ENCODE data around the gene POLR2L. TPM values are rescaled to one million over a fixed set of nuclear protein-coding genes. Genes with fewer than 3 reads are reported as not detected.
A peak's percentile ranks its signal among the peaks of the same experiment; 100 is the strongest.

POLR2L gene
- total RNA-seq, 2 donors from 2014 or later, result 64.5 to 91.1 TPM

GRCh38 chr11:811446-812245, 30.7 kb downstream of the POLR2L start:
- DNase-seq (ENCODE audit: low spot score), result no peak
- H3K9me3 ChIP-seq, result no peaks in the 10 kb centered on the region
- peaks cover 13% of the 10 kb centered on the region for H3K4me1 ChIP-seq (replicated peaks)
- H3K36me3 ChIP-seq, result peaks cover 5 to 21% of the 10 kb centered on the region in 2 donors
- TF ChIP-seq, protein P1, sequence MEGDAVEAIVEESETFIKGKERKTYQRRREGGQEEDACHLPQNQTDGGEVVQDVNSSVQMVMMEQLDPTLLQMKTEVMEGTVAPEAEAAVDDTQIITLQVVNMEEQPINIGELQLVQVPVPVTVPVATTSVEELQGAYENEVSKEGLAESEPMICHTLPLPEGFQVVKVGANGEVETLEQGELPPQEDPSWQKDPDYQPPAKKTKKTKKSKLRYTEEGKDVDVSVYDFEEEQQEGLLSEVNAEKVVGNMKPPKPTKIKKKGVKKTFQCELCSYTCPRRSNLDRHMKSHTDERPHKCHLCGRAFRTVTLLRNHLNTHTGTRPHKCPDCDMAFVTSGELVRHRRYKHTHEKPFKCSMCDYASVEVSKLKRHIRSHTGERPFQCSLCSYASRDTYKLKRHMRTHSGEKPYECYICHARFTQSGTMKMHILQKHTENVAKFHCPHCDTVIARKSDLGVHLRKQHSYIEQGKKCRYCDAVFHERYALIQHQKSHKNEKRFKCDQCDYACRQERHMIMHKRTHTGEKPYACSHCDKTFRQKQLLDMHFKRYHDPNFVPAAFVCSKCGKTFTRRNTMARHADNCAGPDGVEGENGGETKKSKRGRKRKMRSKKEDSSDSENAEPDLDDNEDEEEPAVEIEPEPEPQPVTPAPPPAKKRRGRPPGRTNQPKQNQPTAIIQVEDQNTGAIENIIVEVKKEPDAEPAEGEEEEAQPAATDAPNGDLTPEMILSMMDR (IDR thresholded peaks at IDR 0.05), result no peak
- TF ChIP-seq POLR2AphosphoS5 (IDR thresholded peaks at IDR 0.05), result no peak
- no peak for TF ChIP-seq POLR2A (IDR thresholded peaks at IDR 0.05)
- H3K4me3 ChIP-seq, result no peak overlapping the region
- H3K27ac ChIP-seq, result no peak overlapping the region
- intact Hi-C loops (cut with DNase I), result no loop called here
- no peaks in the 10 kb centered on the region for H3K27me3 ChIP-seq (replicated peaks; ENCODE audit: insufficient read depth)
- 62% methylated on average over 14 of the region's 14 CpGs for whole genome bisulfite sequencing

- Histone ChIP-seq H3K27ac (peak overlapping the region; percentile 98 to 99), H3K4me1 (replicated peaks) (peaks cover 13% of the 10 kb centered on the region), H3K36me3 (peaks cover 5 to 21% of the 10 kb centered on the region in 2 donors), H3K27me3 (replicated peaks; ENCODE audit: insufficient read depth) (no peaks in the 10 kb centered on the region), H3K9me3 (no peaks in the 10 kb centered on the region), H3K4me3 (peak overlapping the region; percentile 98 to 99)
- intact Hi-C loops (cut with DNase I), result no loop called here
- WGBS, result under 1% methylated on average over 32 of the region's 55 CpGs
- TF ChIP-seq, protein P1 (IDR thresholded peaks at IDR 0.05), result peak in 1 of 4 experiments; percentile 2
- no peak for TF ChIP-seq POLR2AphosphoS5 (IDR thresholded peaks at IDR 0.05)
- DNase-seq (ENCODE audit: low spot score), result no peak
These were observed 32.2 kb downstream of the POLR2L start for GRCh38 chr11:810040-810567.

DNA sequence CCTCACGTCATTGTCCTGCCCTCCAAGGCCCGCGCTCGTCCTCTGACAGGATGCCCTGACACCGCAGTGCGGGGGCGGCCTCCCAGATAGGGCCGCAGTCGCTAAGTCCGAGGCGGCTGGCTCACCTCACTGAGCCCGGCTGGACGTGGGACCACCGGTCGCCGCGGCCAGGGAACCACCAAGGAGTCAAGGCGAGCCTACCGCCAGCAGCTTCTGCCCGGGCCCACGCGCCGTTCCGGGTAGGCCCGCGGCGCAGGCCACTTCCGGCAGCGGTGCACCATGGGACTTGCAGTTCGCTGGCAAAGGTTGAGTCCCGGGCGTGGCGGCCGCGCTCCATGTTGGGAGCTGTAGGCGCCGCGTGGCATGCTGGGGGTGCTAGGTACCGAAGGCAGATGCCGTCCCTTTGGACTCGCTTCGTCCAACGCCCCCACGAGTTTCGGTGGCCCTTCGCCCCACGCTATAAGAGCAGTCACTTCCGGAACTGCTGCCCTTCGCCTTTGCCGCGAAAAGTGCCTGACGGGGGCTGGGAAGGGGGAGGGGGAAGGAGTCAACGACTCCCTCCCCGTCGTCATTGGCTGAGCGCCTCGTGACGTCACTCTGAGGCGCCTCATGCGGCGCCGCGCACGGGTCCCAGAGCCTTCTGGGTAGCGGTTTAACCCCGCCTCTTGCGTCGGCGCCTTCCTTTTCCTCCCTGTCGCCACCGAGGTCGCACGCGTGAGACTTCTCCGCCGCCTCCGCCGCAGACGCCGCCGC, 32.9 kb downstream of the POLR2L start, which contains the start of gene RPLP2:
RPLP2 (plus strand) TSS at position 681 of the 753 bp plus-strand sequence. CDS start 268 bp downstream, outside the sequence.
- H3K9me3 ChIP-seq, result no peaks in the 10 kb centered on the region
- H3K4me1 ChIP-seq (replicated peaks), result peaks cover 17% of the 10 kb centered on the region
- no peaks in the 10 kb centered on the region for H3K27me3 ChIP-seq (replicated peaks; ENCODE audit: insufficient read depth)
- H3K36me3 ChIP-seq, result peaks cover 5 to 21% of the 10 kb centered on the region in 2 donors
- peak; percentile 96 for DNase-seq (ENCODE audit: low spot score)
- H3K27ac ChIP-seq, result peak within 1 kb of the TSS; percentile 98 to 99
- 0% methylated on average over 56 of the region's 81 CpGs for WGBS
- intact Hi-C loops (cut with DNase I), result no loop called here
- TF ChIP-seq POLR2A (IDR thresholded peaks at IDR 0.05), result peak; percentile 83
- TF ChIP-seq, protein P1 (IDR thresholded peaks at IDR 0.05), result peak in 2 of 4 experiments; percentile 9 to 30
- TF ChIP-seq POLR2AphosphoS5 (IDR thresholded peaks at IDR 0.05), result peak; percentile 93
- H3K4me3 ChIP-seq, result peak within 1 kb of the TSS; percentile 98 to 99

DNA sequence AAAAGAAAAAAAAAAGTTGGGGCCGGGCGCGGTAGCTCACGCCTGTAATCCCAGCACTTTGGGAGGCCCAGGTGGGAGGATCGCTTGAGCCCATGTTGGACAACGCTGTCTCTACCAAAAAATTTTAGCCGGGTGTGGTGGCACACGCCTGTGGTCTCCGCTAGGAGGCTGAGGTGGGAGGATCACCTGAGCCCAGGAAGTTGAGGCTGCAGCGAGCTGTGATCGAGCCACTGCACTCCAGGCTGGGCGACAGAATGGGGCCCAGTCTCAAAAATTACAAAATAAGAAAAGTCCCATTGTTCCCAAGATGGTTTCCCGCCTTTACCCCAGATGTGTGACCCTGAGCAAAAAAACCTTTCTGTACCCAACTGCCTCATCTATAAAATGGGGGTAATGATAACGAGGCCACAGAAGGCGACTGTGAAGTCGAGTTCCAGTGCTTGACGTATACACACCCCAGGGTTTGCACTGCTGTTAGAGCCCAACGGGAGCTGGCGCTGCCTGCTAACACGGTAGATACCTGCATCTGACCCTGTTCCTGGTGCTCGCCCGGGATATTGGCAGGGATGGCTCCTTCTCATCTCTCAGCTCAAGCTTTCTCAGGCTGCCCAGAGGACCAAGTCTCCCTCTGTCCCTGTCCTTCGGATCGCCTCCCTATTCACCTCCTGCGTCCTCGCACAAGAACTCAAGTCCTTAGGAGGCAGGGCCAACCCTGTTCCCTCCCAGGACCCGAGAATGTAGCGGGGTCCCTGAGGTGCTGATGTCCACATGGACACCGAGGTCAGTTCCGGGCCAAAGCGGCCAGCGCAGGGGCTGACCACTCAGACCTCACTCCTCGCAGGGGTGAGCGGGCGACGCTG, 33.7 kb downstream of the POLR2L start:
- TF ChIP-seq POLR2A (IDR thresholded peaks at IDR 0.05) (no peak), POLR2AphosphoS5 (IDR thresholded peaks at IDR 0.05) (no peak)
- TF ChIP-seq, protein P1 (IDR thresholded peaks at IDR 0.05), result no peak
- H3K36me3 ChIP-seq, result peaks cover 5 to 20% of the 10 kb centered on the region in 2 donors
- H3K4me1 ChIP-seq (replicated peaks), result peaks cover 25% of the 10 kb centered on the region
- intact Hi-C loops (cut with DNase I), result no loop called here
- H3K27me3 ChIP-seq (replicated peaks; ENCODE audit: insufficient read depth), result no peaks in the 10 kb centered on the region
- no peaks in the 10 kb centered on the region for H3K9me3 ChIP-seq
- 31% methylated on average over 36 of the region's 36 CpGs for WGBS
- peak overlapping the region; percentile 98 to 99 for H3K27ac ChIP-seq
- no peak for DNase-seq (ENCODE audit: low spot score)
- peak overlapping the region; percentile 98 to 99 for H3K4me3 ChIP-seq
